ENCODE results near the gene LRP2.
"Not testable (repeated sequence)": the region's sequence is repeated elsewhere in the genome, so short reads cannot be mapped to it uniquely, and the experiment has no call there.

LRP2 gene

DNA sequence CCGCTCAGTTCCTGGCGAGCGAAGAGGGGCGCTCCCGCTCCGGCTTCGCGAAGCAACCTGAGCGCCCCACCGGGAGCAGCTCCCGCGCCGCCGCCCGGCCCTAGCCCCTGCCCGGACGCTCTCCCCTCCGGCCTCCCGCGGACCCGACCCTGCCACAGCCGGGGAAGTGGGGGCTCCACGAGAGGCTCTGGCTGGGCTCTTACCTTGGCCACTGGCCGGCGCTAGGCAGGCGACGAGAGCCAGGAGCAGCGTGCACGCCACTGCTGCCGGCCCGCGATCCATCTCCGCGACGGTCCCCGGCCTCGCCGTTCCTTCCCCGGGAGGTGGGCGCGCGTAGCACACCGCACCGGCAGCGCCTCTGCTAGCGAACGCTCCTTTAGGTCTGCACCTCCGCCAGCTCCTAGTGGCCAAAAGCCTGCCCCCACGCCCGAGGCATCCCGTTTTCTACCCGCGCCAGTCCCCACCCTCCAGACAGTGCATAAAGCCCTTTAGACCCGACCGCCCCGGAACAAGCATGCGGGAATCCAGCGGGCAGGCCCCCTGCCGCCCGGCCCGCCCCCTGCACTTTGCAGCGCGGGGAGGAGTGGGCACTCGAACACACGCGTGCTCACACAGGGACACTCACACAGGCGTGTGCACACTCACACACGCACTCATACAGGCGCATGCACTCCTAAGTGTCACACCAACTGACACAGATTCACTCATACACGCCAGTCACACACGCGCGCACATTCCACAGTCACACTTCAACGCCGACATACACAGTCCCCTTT, at the start of gene LRP2:
Gene LRP2, minus strand, starts transcription at position 417 of the 776 bp plus-strand sequence. Its CDS starts 135 bp downstream, at position 282.
- DNase-seq (ENCODE audit: low read depth) = no peak

DNA sequence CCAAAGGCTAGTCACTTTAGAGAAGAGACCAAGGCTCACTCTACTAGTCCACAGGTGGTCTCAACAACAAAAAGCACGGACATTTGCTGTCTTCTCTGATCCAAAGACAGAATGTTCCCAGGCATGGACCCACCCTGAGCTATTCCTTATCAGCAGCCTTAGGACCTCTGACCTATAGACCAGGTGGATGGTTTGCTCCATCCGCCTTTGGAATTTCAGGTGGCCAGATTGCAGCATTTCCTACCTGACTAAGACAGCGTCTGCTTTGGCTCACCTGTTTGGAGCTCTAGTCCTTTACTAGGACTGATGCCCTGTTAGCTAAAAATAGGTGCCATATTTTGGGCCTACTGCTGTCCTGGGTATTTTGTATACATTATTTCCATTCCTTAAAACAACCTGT, 44.6 kb upstream of the LRP2 start:
- no peak for DNase-seq (ENCODE audit: low read depth)

DNA sequence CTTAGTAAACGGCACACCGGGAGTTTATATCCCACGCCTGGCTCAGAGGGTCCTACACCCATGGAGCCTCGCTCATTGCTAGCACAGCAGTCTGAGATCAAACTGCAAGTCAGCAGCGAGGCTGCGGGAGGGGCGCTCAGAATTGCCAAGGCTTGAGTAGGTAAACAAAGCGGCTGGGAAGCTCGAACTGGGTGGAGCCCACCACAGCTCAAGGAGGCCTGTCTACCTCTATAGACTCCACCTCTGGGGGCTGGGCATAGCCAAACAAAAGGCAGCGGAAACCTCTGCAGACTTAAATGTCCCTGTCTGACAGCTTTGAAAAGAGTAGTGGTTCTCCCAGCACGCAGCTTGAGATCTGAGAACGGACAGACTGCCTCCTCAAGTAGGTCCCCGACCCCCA, 37.2 kb upstream of the LRP2 start:
- DNase-seq (ENCODE audit: low read depth) = not testable (repeated sequence)

DNA sequence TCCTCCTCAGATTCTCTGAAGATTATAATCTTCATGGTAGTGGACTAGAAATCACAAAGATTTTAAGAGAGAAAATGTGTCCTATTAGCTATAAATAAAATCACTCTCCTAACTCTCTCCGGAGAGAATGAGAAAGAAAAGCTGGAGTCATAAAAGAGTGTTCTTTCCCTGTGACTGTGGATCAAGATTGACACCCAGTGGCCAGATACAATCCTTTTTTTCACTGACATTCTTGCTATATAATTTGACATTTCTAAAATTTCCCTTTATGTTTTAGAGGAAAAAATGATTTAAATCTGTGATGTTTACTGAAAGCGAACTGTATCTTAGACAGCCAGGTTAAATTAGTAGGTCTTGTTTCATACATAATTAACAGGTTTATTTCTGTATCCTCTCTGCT, 35.4 kb upstream of the LRP2 start:
- no peak for DNase-seq (ENCODE audit: low read depth)

DNA sequence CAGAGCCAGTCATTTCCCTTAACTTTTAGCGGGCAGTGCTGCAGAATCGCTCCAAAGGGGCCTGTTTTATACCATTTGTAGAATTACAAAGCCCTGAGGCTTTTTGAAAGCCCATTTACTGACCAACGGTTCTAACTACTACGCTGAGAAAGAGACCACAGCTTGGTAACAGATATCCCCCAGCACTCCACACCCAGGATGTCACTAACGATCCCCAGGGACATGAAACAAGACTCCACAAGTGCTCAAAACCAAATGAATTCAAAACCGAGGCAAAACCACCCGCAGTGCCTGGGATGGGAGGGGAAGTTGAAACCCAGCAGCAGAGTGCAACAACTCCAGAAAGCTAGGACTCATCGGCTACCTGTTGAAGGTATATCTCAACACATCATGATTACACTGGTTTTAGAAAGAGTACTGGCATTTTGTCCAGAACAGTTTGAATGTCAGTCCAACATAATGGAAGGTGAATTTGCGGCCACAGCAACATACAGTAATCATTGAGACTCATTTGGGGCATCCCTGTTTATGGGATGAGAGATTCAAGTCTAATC, 33.6 kb upstream of the LRP2 start:
- DNase-seq (ENCODE audit: low read depth) = no peak

DNA sequence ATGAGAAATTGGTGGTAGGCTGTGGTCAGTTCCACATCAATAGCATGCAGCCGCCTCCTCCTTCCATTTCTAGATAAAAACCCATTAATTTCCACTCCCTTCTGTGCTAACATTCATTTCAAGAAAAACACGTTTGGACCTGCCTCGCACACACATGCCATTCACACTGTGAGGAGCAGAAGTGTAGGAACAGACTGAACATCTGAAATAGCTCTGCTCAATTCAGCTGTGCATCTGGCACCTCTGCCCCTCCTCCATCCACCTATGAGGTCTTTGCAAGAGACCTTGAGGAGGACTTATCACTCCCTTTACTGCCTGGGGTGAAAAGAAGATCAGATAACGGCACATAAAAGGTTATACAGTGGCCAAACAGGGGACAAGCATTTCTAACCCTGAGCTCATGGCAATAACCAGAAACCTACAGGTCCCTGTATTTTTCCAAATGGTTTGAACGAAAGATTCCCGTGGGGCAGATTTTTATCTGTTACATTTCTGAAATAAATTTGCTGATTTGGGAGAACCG, 30.8 kb upstream of the LRP2 start:
- DNase-seq (ENCODE audit: low read depth) = no peak

DNA sequence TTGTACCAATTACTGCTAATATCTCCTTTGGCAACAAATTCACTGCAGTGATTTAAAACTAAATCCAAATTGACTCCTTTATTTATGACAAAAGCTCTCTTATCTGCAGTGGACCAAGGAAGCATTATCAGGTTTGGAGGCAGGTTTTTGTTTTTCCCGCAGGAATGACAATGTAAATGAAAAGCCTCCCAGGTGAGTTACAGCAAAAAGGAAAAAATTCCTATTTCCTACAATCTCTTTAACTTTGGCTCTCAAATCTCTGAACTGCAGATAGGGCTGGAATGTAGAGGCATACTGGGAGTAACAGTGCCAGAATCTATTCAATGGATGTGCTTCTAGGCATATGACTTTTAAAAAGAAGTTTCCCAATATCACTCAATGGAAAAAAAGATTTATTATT, 28.9 kb upstream of the LRP2 start:
- DNase-seq (ENCODE audit: low read depth) = no peak

DNA sequence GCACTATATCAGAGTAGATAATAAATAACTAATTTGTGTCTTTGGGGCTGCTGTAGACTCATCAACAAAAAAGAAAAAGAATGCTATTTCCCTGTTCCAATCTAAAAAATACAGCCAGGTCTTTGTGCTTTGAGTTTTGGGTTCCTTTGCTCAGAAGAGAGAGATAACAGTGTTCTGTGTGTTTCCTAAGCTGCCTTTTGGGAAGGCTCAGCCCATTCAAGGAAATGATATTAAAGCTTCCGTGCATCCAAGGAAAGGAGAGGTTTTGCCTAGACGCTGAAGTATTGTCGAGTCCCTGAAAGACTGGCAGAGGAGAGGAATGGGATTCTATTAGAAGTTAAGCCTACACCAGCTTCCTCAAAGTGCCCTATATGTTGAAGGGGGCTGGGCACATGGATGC, 25.8 kb upstream of the LRP2 start:
- DNase-seq (ENCODE audit: low read depth) = no peak

DNA sequence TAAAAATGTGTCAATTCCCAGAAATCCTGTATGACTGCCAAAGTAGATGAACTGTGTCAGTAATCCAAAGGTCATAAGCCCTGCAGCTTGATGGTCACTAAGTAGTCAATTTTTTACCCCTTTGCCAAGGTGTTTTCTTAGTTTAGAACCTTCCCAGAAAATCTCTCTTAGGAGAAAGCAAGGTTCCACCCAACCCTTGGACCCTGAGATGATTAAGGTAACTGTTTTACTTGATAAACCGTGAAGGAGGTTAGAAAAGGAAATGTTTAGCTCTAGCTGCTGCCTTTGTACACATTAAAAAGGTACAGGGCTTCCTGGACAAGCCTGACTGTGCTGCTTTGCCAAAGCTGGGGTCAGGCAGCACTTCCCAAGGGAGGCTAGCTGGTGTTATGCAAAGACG, 24.4 kb upstream of the LRP2 start:
- DNase-seq (ENCODE audit: low read depth) = no peak

DNA sequence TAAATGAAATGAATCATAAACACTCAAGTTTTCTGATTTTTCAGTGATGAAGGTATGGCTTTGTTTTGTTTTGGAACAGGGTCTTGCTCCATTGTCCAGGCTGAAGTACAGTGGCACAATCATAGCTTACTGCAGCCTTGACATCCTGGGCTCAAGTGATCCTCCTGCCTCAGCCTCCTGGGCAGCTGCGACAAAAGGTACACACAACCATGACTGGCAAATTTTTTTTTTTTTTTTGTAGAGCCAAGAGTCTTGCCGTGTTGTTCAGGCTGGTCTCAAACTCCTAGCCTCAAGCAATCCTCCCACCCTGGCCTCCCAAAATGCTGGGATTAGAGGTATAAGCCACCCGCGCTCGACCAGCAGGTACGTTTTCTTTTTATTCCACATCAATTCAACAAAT, 22.5 kb upstream of the LRP2 start:
- no peak for DNase-seq (ENCODE audit: low read depth)

DNA sequence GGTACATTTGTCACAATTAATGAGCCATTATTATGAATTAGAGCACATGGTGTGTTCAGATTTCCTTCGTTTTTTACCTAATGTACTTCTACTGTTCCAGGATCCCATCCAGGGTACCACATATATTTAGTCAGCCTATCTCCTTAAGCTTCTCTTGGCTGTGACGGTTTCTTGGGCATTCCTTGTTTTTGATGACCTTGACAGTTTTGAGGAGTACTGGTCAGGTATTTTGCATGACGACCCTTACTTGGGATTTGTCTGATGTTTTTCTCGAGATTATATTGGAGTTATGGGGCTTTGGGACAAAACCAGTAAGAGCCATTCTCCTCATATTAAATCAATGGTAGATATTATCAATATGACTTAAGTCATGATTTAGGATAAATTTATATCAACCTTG, 10.2 kb upstream of the LRP2 start:
- DNase-seq (ENCODE audit: low read depth) = no peak

DNA sequence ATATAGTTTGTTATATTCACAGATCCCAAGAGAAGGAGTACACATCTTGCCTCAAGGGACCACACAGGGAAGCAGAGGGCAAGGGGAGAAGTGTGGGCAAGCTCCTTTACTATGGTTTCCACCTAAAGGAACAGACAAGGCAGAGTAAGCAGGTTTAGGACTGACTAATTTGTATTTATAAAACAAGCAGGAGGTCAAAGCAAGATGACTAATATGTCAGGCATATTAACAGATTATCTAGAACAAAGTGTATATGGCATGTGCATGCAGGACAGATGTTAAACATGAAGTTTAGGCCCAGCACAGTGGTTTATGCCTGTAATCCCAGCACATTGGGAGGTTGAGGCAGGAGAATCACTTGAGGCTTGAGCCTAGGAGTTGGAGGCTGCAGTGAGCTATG, 3.7 kb upstream of the LRP2 start:
- no peak for DNase-seq (ENCODE audit: low read depth)

DNA sequence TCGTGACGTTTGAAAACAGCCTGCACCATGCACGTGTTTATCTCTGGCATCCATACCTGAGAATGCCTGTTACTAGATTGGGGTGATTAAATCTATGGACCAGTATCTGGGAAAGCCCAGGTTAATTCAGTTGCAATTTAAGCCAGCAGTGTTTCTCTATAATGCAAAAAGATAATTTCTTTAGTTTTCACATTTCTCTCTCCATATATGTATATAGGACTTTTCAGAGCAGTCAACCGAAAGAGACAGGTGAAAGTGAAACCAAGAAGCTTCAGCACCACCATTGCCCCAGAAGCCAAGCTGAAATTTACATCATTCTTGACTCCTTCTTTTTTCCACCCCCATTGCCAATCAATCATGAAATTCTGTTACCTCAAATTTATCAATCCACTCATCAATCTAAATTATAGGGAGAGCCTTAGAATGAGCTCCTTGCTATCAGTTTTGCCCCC, 2.7 kb upstream of the LRP2 start:
- DNase-seq (ENCODE audit: low read depth) = no peak

DNA sequence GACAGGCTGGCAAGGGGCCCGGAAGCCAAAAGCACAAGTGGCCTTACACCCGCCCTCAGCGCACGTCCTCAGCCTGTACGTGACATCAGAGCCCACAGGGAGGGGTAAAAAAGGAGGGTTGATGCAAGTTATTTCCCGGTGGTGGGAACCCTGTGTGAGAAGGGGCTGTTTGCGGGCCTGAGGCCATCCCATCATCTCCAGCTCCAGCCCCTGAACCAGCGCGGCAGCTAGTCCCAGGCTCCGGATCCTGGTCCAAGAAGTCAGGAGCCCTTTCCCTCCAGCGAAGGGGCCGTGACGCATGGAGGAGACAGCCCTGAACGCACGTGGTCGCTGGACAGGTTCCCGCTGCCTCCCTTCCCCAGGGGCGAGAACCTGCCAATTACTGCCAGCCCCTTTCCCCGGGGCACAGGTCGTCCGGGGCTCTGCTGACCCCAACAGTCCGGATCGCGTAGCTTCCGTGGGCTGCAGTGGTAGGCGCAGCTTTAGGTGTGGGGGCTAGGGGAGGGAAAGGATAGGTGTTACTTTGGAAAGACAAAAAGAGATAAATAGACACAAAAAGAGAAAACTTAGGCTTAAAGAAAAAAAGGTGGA, 1.3 kb upstream of the LRP2 start:
- DNase-seq (ENCODE audit: low read depth) = no peak

DNA sequence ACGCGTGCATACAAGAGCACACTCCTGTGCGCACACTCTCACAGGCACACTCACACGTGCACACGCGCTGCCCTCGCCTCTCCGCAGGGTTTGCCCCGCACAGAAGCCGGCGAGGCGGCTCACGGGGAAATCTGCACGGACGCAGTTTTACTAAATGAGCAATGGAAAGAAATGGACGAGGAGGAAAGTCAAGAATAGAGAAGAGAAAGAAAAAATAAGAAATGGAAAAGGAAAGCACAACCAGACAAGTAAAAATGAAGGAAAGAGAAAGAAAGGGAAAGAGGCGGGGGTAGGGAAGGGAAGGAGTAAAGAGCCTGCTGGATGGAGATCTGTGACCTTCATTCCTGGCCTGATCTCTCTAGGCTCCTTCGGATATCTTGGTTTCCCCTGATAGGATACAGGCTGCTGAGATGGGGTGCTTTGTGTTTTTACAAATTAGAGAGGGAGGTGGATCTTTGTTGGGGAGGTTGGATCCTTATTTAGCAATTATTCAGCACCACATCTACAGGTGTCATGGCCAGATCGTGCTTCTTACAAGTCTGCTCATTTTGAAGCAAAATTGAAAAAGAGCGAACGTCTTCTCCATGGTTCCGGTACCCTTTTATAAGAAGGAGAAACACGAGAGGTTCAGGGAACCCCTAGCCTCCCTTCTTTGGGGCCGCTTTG, 693 bp upstream of the LRP2 start:
- DNase-seq (ENCODE audit: low read depth) = no peak

DNA sequence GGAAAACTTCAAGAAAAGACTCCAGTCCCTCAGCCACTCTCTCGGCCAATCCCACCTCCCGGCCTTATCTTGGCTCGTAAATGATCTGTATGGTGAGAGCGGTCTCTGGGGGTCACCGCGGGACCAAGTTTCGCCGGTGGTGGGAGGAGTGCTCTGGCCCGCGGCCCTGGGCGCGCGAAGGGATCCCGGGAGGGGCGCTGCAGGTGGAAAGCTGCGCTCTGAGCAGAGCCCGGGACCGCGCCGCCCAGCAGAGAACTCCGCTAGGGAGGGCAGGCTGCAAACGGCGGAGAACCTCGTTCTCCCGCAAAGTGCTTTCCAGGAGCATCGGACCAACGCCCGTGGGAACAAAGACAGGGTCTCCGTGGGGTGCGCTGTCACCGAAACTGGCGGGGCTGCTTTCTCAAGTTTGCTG, 622 bp downstream of the LRP2 start:
- no peak for DNase-seq (ENCODE audit: low read depth)

DNA sequence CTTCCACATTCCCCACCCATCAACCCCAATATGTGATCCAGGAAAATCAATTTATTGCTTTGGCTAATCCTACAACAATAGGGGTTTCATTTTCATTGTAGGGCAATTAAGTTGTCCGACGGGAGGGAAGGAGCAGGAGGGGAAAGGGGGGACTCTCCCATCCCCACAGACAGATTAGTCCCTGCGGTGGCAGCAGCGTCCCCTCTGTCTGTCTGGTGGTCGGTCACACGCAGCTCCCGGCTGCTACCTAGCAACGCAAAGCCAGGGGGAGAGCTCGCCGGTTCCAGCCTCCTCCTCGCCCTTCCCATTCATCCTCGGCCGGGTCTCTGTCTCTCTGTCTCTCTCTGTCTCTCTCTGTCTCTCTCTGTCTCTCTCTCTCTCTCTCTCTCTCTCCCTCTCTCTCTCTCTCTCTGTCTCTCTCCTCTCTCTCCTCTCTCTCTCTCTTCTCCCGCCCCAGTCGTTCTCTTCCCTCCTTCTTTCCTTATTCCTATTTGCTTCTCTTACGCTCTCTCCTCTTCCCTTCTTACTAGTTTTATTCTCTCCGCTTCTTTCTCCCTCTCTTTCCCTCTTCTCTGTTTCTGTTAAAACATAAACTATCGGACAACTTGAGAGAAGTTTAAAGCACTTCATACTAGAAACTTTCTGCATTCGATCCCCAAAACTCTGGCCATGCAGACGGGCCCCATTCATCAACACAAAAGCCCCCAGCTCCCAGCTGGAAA, 1.2 kb downstream of the LRP2 start:
- no peak for DNase-seq (ENCODE audit: low read depth)

DNA sequence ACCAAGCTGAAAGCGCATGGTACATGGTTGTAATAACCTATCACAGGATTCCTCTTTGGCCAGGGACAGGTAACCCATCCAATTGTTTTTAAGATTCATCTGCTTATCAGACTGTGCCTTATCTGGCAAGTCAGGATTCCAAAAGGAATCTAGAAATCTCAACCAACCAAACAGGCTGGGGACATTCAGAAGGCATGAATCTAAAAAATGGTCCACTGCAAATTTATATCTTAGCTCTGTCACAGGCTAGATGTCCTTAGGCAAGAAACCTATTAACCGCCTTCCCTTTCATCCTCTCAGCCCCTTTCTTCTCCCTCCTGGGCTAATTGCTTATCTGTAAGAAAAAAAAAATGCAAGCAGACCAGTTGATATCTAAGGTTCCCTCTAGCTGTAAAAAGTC, 4.3 kb downstream of the LRP2 start:
- no peak for DNase-seq (ENCODE audit: low read depth)

DNA sequence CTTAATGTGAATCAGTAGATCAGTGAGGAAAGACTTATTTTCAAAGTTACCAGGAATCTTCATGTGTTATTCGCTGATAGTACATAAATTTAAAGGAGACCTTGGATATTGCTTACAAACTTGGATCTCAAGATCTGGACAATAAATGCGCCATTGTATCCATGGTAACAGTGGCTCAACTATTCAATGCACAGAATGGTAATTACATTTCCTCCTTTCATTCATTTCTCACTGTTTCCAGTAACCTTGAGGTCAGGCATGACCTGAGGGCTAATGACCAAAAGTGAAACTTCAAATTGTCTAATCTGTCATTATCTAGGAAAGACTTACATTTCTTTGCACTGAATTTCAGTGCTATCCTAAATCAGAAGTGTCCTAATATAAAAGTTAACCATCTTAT, 8.1 kb downstream of the LRP2 start:
- no peak for DNase-seq (ENCODE audit: low read depth)

DNA sequence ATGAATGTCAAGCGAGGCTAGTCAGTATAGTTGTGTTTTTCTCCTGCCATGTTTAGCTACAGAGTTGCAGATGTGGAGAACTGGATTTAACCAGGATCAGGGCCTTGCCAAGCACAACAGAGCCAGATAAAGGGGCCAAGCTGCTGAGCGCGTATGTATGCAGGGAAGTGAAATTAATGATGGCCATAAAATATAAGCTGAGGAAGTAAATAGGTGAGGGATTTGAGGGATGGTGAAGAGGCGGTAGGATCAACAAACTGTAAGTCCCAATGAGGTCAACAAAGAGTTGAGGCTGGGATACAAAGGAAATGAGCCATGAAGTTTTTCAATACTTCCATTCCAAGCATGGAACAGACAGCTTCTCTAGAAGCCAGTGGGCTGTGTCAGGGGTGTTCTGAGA, 10.6 kb downstream of the LRP2 start:
- no peak for DNase-seq (ENCODE audit: low read depth)

DNA sequence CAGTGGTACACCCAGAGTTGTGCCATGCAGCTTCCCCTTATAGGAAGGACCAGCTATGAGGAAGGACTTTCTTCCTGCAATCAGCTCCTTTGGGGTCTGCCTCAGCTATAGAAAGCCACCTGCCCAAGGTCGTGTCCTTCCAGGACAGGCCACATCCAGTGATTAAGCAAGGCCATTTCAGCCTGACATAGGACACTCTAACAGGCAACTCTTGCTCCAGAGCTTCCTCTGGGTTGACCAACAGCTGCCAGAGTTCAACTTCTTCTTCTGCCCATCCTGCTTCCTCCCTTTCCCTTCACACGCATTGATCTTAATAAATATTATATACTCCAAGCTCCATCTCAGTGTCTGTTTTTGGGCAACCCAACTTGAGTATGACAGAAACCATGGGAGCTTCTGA, 12.8 kb downstream of the LRP2 start:
- DNase-seq (ENCODE audit: low read depth) = no peak

DNA sequence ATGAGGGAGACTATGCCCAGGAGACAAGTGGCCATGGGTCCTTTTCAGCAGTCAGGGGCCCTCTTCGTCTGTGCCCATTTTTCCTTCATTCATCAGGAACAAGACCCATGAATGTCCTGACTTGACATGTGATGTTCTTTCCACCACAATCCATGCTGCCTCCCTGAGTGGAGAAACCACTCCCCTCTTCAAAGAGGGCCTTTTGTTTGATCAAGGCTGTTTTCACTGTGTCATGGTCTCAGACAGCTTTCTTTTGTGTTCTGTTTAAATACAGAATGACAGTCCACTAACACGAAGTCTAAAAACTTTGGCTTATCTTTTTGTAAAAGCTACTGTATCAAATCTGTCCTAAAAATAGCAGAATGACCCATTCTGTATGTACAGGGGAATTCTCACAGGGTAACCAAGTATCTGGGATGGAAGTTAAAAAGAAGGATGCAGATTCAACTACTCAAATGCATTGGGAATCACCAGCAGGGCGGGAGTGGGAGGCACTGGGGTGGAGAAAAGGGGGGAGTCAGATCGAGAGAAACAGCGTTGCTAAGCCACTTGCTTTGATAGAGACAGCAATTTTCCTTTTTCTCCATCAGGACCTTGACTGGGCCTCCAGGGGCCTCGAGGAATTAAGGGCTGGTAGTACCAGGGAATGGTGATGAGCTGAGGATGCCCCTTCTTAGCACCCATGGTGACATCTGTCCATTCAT, 13.9 kb downstream of the LRP2 start:
- no peak for DNase-seq (ENCODE audit: low read depth)
